Endodermal cell (in vitro differentiated cells): Measurements from ENCODE around the gene FAAH. TPM values are rescaled to one million over a fixed set of nuclear protein-coding genes. Genes with fewer than 3 reads are reported as not detected.

Experiments
- DNase-seq: peaks from one replicate; pipeline ENCODE4 v3.0.0-alpha.2; 2017
- H3K27ac ChIP-seq: 2 replicates; pipeline ENCODE4 v1.5.1; 2013; ENCODE audit warnings: mild to moderate bottlenecking, low read depth, low read length, moderate library complexity
- H3K27me3 ChIP-seq: 2 replicates; pipeline ENCODE4 v1.6.1; 2013; ENCODE audit warnings: mild to moderate bottlenecking, low read length, moderate library complexity; ENCODE audit not compliant: insufficient read depth, control insufficient read depth, poor library complexity, severe bottlenecking
- H3K36me3 ChIP-seq: 2 replicates; pipeline ENCODE4 v1.7.0; 2013; ENCODE audit warnings: mild to moderate bottlenecking, low read length, moderate library complexity; ENCODE audit not compliant: control insufficient read depth, insufficient read depth
- H3K4me1 ChIP-seq: one replicate; pipeline ENCODE4 v1.7.0; 2013; ENCODE audit warnings: low read length; ENCODE audit not compliant: control insufficient read depth, insufficient read depth
- H3K4me3 ChIP-seq: 2 replicates; pipeline ENCODE4 v1.5.1; 2013; ENCODE audit warnings: mild to moderate bottlenecking, low read length, moderate library complexity
- H3K9ac ChIP-seq: 2 replicates; pipeline ENCODE4 v1.6.1; 2013; ENCODE audit warnings: mild to moderate bottlenecking, low read length, moderate library complexity; ENCODE audit not compliant: poor library complexity, severe bottlenecking; ENCODE audit errors: extremely low read depth
- H3K9me3 ChIP-seq: 2 replicates; pipeline ENCODE4 v1.6.1; 2013; ENCODE audit warnings: mild to moderate bottlenecking, low read length, moderate library complexity; ENCODE audit not compliant: control insufficient read depth
- H3K27ac Mint-ChIP-seq: 2 replicates; pipeline ENCODE4 v1.8.0; 2020; ENCODE audit warnings: mixed read lengths
- H3K27me3 Mint-ChIP-seq: 2 replicates; pipeline ENCODE4 v1.8.0; 2021; ENCODE audit warnings: mild to moderate bottlenecking, mixed read lengths; ENCODE audit not compliant: insufficient read depth
- H3K36me3 Mint-ChIP-seq: 2 replicates; pipeline ENCODE4 v1.8.0; 2020; ENCODE audit warnings: low read depth, mixed read lengths
- H3K4me1 Mint-ChIP-seq: 2 replicates; pipeline ENCODE4 v1.8.0; 2020; ENCODE audit warnings: mixed read lengths
- H3K4me3 Mint-ChIP-seq: 2 replicates; pipeline ENCODE4 v1.8.0; 2020; ENCODE audit warnings: mild to moderate bottlenecking, moderate library complexity, mixed read lengths
- H3K9me3 Mint-ChIP-seq: 2 replicates; pipeline ENCODE4 v1.8.0; 2020; ENCODE audit warnings: mild to moderate bottlenecking, mixed read lengths
- WGBS, 2 experiments: methylation state at CpG; one replicate each; pipeline versions ENCODE4 v1.1.5 to v1.1.7; 2013; ENCODE audit warnings: missing lambda C conversion rate in 2 of 2, mixed read lengths in 1 of 2; ENCODE audit not compliant: insufficient coverage in 1 of 2, insufficient read length in 1 of 2; 5-methylcytosine and 5-hydroxymethylcytosine counted together
- total RNA-seq, 2 donors: library from RNA; stranded (reverse); fragmentation: NEBNext Ultra II Directional in 1 of 2; extraction: Animal tissue kit (Norgen Biotek cat#: 25700) in 1 of 2; gene quantifications; 2 replicates in 1 of 2; 3 replicates in 1 of 2; pipeline ENCODE4 v1.2.1, GENCODE V29; 2021
- TF ChIP-seq, protein P1 (sequence below): fragments of 200-600 bp; sonication (generic); conservative IDR thresholded peaks from 2 replicates; pipeline ENCODE4 v1.5.0; 2021; ENCODE audit warnings: antibody characterized with exemption, mild to moderate bottlenecking

FAAH gene
- total RNA-seq, 2 donors from 2014 or later: 27.1 to 56.6 TPM

DNA sequence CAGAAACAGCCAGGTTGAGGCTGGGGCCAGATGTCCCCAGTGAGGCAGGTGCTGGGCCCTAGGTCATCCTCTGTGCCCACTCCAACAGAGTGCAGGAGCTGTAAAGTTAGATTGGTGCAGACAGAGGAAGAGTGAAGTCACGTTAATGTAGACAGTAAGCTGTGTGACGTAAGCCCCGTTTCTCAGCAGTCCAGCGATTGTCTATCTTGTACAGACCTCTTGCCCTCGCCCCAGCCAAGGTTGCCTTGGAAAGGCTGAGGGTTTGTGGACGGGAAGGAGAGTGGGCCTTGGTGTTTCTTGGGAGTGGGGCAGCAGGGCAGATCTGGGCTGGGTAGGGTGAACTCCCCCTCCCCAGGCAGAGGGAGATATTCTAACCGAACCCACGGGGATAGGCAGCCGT is 13.5 kb downstream of the FAAH start:
- H3K27me3 ChIP-seq: peaks cover 30% of the 10 kb centered on the region
- peaks cover 3% of the 10 kb centered on the region for H3K4me1 ChIP-seq
- Mint-ChIP-seq H3K27ac (no peak overlapping the region), H3K4me3 (no peak overlapping the region), H3K27me3 (peaks cover 23% of the 10 kb centered on the region), H3K9me3 (no peaks in the 10 kb centered on the region), H3K36me3 (peaks cover 9% of the 10 kb centered on the region), H3K4me1 (peaks cover 10% of the 10 kb centered on the region)
- H3K36me3 ChIP-seq: no peaks in the 10 kb centered on the region
- TF ChIP-seq, protein P1, sequence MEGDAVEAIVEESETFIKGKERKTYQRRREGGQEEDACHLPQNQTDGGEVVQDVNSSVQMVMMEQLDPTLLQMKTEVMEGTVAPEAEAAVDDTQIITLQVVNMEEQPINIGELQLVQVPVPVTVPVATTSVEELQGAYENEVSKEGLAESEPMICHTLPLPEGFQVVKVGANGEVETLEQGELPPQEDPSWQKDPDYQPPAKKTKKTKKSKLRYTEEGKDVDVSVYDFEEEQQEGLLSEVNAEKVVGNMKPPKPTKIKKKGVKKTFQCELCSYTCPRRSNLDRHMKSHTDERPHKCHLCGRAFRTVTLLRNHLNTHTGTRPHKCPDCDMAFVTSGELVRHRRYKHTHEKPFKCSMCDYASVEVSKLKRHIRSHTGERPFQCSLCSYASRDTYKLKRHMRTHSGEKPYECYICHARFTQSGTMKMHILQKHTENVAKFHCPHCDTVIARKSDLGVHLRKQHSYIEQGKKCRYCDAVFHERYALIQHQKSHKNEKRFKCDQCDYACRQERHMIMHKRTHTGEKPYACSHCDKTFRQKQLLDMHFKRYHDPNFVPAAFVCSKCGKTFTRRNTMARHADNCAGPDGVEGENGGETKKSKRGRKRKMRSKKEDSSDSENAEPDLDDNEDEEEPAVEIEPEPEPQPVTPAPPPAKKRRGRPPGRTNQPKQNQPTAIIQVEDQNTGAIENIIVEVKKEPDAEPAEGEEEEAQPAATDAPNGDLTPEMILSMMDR: no peak
- no peaks in the 10 kb centered on the region for H3K9me3 ChIP-seq
- 91 to 95% methylated on average over 7 to 9 of the region's 9 CpGs for WGBS, 2 experiments
- H3K27ac ChIP-seq: no peak overlapping the region
- H3K9ac ChIP-seq: no peak overlapping the region
- H3K4me3 ChIP-seq: no peak overlapping the region
- DNase-seq: no peak

- Histone ChIP-seq H3K9ac (no peak overlapping the region), H3K36me3 (no peaks in the 10 kb centered on the region), H3K27ac (no peak overlapping the region), H3K27me3 (peaks cover 30% of the 10 kb centered on the region), H3K4me1 (peaks cover 3% of the 10 kb centered on the region), H3K9me3 (no peaks in the 10 kb centered on the region), H3K4me3 (no peak overlapping the region)
- DNase-seq: no peak
- Mint-ChIP-seq H3K27ac (no peak overlapping the region), H3K4me3 (no peak overlapping the region), H3K4me1 (peaks cover 10% of the 10 kb centered on the region), H3K36me3 (peaks cover 9% of the 10 kb centered on the region), H3K9me3 (no peaks in the 10 kb centered on the region), H3K27me3 (peaks cover 21% of the 10 kb centered on the region)
- TF ChIP-seq, protein P1: no peak
- WGBS, 2 experiments: 92 to 97% methylated on average over 5 to 12 of the region's 12 CpGs
These were observed 14.4 kb downstream of the FAAH start for GRCh38 chr1:46408356-46409062.

DNA sequence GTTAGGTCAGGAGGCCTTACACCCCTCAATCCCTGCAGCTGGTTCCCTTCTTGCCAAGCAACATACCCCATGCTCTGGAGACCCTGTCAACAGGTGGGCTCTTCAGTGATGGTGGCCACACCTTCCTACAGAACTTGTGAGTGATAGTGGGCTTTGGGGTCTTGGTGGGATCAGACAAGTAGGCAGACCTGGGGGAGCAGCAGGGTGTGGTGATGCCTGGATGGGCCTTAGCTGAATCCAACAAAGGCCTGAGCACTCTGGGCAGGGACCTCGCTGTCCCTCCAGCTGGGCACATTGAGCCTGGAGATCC is 14.9 kb downstream of the FAAH start:
- no peak overlapping the region for H3K9ac ChIP-seq
- no peaks in the 10 kb centered on the region for H3K9me3 ChIP-seq
- H3K4me1 ChIP-seq: peaks cover 3% of the 10 kb centered on the region
- peaks cover 12% of the 10 kb centered on the region for H3K36me3 Mint-ChIP-seq
- H3K4me3 Mint-ChIP-seq: no peak overlapping the region
- 89 to 100% methylated on average over 1 of the region's 1 CpG for WGBS, 2 experiments
- H3K27ac Mint-ChIP-seq: no peak overlapping the region
- no peaks in the 10 kb centered on the region for H3K9me3 Mint-ChIP-seq
- TF ChIP-seq, protein P1: no peak
- H3K27ac ChIP-seq: no peak overlapping the region
- peaks cover 21% of the 10 kb centered on the region for H3K27me3 Mint-ChIP-seq
- no peak overlapping the region for H3K4me3 ChIP-seq
- no peaks in the 10 kb centered on the region for H3K36me3 ChIP-seq
- peaks cover 30% of the 10 kb centered on the region for H3K27me3 ChIP-seq
- no peak for DNase-seq
- peaks cover 10% of the 10 kb centered on the region for H3K4me1 Mint-ChIP-seq
